HG02623 (cell line): ENCODE measurements around the gene CHMP3.
"Not testable (repeated sequence)": the region's sequence is repeated elsewhere in the genome, so short reads cannot be mapped to it uniquely, and the experiment has no call there.

ENCODE experiments used
- ATAC-seq: cut with Tn5 transposase; IDR thresholded peaks from one replicate; pipeline ENCODE4 v1.9.1; 2021; ENCODE audit warnings: moderate library complexity; ENCODE audit not compliant: unreplicated experiment

The CHMP3 gene

DNA sequence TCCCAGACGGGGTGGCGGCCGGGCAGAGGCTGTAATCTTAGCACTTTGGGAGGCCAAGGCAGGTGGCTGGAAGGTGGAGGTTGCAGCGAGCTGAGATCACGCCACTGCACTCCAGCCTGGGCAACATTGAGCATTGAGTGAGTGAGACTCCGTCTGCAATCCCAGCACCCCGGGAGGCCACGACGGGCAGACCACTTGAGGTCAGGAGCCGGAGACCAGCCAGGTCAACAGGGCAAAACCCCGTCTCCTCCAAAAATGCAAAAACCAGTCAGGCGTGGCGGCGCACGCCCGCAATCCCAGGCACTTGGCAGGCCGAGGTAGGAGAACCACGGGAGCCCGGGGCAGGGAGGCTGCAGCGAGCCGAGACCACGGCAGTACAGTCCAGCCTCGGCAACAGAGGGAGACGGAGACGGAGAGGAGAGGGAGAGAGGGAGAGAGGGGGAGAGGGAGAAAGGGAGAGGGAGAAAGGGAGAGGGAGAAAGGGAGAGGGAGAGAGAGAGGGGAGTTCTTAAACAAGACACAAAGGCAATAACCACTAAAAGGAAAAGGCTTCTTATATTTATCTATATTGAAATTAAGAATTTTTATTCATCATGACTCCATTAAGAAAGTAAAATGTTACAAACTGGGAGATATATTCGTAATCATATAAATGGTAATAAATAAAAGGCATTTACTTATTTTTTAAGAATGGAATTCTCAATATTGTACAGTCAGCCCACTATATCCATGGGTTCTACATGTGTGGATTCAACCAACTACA lies 13.1 kb downstream of the CHMP3 start:
- ATAC-seq, result not testable (repeated sequence)

DNA sequence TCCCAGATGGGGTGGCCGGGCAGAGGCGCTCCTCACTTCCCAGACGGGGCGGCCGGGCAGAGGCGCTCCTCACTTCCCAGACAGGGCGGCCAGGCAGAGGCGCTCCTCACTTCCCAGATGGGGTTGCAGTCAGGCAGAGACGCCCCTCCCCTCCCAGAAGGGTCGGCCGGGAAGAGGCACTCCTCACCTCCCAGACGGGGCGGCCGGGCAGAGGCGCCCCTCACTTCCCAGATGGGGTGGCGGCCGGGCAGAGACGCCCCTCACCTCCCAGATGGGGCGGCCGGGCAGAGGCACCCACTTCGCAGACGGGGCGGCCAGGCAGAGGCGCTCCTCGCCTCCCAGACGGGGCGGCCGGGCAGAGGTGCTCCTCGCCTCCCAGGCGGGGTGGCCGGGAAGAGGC lies 13.8 kb downstream of the CHMP3 start:
- ATAC-seq, result not testable (repeated sequence)

DNA sequence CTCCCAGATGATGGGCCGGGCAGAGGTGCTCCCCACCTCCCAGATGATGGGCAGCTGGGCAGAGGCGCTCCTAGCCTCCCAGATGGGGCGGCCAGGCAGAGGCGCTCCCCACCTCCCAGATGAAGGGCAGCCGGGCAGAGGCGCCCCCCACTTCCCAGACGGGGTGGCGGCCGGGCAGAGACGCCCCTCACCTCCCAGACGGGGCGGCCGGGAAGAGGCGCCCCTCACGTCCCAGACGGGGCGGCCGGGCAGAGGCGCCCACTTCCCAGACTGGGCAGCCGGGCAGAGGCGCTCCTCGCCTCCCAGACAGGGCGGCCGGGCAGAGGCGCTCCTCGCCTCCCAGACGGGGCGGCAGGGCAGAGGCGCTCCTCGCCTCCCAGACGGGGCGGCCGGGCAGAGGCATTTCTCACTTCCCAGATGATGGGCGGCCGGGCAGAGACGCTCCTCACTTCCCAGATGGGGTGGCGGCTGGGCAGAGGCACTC lies 14.3 kb downstream of the CHMP3 start:
- ATAC-seq, result not testable (repeated sequence)

DNA sequence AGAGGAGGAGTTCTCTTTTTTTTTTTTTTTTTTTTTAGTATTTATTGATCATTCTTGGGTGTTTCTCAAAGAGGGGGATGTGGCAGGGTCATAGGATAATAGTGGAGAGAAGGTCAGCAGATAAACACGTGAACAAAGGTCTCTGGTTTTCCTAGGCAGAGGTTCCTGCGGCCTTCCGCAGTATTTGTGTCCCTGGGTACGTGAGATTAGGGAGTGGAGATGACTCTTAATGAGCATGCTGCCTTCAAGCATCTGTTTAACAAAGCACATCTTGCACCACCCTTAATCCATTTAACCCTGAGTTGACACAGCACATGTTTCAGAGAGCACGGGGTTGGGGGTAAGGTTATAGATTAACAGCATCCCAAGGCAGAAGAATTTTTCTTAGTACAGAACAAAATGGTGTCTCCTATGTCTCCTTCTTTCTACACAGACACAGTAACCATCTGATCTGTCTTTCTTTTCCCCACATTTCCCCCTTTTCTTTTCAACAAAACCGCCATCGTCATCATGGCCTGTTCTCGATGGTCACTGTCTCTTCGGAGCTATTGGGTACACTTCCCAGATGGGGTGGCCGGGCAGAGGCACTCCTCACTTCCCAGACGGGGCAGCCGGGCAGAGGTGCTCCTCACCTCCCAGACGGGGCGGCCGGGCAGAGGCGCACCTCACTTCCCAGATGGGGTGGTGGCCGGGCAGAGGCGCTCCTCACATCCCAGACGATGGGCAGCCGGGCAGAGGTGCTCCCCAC lies 14.9 kb downstream of the CHMP3 start:
- ATAC-seq, result not testable (repeated sequence)

DNA sequence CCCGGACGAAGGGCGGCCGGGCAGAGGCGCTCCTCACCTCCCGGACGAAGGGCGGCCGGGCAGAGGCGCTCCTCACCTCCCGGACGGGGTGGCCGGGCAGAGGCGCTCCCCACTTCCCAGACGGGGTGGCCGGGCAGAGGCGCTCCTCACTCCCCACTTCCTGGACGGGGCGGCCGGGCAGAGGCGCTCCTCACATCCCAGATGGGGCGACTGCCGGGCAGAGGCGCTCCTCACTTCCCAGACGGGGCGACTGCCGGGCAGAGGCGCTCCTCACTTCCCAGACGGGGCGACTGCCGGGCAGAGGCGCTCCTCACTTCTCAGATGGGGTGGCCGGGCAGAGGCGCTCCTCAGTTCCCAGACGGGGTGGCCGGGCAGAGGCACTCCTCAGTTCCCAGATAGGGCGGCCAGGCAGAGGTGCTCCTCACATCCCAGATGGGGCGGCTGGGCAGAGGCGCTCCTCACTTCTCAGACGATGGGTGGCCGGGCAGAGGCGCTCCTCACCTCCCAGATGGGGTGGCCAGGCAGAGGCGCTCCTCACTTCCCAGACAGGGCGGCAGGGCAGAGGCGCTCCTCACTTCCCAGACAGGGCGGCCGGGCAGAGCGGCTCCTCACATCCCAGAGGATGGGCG lies 17.8 kb downstream of the CHMP3 start:
- ATAC-seq, result not testable (repeated sequence)

DNA sequence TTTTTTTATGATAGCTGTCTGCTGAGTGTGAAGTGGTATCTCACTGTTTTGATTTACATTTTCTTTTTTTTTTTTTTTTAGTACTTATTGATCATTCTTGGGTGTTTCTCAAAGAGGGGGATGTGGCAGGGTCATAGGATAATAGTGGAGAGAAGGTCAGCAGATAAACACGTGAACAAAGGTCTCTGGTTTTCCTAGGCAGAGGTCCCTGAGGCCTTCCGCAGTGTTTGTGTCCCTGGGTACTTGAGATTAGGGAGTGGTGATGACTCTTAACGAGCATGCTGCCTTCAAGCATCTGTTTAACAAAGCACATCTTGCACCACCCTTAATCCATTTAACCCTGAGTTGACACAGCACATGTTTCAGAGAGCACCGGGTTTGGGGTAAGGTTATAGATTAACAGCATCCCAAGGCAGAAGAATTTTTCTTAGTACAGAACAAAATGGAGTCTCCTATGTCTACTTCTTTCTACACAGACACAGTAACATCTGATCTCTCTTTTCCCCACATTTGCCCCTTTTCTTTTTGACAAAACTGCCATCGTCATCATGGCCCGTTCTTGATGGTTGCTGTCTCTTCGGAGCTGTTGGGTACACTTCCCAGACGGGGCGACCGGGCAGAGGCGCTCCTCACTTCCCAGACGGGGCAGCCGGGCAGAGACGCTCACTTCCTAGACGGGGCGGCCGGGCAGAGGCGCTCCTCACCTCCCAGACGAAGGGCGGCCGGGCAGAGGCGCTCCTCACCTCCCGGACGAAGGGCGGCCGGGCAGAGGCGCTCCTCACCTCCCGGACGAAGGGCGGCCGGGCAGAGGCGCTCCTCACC lies 18.8 kb downstream of the CHMP3 start:
- ATAC-seq, result not testable (repeated sequence)

DNA sequence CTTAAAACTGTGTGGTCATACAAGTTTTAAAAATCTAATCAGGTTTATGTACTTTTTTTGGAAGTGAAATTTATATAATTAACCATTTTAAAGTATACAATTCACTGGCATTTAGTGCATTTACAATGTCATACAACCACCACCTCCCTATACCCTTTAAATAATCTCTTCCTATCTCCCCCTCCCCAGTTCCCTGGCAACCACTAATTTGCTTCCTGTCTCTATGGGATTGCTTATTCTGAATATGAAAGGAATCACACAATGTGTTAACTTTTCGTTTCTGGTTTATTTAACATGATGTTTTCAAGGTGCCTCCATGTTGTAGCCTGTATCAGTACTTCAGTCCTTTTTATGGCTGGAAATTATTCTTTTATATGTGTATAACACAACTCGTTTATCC lies 19.4 kb downstream of the CHMP3 start:
- no peak for ATAC-seq

DNA sequence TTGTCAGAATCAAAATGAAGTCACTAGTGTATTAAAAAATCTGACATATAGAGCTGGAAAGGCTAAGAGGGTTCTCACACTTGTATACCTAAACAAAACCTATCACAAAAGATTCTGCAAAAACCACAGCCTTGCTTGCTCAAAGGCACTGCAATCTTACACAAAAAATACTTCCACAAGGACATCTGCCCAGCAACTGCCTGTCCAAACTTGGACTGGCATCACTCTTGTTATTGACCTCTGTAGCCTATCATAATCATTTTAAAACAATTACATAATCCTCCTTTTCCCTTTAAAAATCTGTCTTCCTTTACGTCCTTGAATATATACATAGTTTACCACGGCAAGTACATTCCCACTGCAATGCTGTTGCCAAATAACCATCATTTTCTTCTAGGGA lies 19.9 kb downstream of the CHMP3 start:
- no peak for ATAC-seq

DNA sequence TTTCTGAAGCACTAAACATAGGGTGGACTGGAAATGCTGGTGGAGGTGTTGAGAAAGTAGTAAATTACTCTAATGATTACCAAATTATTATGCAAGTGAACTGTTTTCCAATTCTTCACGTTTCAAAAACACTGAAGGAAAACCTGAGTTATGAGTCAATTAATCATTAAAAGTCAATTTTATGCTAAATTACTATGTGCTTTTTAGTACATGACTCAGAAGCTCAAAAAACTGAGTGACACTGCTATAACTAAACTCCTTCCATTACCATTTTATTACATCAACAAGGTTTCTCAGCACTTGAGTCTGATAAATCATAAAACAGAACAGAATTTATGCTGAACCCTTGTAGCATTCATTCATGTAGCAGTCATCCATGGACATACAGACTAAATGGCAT lies 20.4 kb downstream of the CHMP3 start:
- ATAC-seq, result no peak

DNA sequence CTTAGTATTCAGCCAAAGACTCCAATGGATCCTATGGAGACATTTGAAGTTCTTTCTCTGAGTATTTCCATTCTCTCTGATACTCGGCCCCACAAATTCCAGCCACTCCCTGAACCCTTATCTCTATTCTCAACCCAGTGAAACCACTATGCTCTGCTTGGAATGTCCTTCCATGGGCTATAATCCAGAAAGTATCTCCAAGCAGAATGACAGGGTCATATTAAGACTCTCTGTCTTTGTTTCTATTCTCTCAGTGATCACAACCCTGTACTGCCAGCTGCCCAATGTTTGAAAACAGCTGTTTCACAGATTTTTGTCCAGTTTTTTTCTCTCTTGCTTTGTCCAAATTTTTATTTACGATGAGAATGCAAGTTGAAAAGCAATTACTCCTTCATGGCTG lies 21.9 kb downstream of the CHMP3 start:
- no peak for ATAC-seq

DNA sequence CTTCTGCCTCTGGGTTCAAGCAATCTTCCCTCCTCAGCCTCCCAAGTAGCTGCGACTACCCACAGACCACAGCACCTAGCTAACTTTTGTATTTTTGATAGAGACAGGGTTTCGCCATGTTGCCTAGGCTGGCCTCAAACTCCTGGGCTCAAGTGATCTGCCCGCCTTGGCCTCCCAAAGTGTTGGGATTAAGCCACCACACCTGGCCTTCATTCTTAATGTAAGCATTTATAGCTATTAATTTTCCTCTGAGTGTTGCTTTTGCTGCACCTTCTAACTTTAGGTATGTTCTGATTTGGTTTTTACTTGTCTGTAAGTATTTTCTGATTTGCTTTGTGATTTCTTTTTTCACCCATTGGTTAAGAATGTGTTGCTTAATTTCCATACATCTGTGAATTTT lies 29.7 kb downstream of the CHMP3 start:
- ATAC-seq, result no peak

DNA sequence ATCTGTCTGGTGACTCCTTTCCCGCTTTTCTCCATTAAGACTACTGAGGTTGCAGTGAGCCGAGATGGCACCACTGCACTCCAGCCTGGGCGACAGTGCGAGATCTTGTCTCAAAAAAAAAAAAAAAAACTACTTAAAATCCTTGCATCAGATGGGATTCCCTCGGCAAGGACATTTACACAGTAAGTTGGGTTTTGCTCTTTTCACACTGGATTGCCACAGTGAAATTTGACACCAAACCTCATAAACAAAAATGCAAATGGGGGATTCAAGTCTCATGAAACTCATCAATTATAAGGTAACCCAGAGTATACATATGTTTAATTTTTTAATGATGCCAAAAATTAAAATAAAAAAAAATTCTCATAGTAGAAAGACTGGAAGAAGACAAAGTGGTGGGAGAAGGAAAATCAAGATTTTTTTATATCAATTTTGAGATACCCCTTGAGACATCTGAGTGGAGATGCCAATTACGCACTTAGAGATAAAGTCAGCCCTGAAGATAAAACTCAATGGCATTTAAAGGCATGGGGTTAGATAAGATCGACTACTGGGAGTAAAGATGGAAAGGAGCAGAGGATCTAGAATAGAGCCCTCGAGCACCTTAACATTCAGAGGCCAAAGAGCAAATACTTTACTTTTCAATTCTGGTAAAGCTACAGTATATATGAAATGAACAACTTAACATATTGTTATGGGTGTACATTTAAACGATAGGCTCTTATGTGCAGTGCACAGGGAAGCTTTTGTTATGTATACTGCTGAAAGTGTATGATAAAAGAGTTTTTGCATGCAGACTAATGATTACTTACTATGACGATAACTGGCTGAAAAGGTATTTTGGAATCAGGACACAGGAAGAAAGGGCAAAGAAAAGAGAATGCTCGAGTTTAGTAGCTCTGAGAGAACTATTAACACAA lies 37.6 kb downstream of the CHMP3 start:
- ATAC-seq, result no peak

DNA sequence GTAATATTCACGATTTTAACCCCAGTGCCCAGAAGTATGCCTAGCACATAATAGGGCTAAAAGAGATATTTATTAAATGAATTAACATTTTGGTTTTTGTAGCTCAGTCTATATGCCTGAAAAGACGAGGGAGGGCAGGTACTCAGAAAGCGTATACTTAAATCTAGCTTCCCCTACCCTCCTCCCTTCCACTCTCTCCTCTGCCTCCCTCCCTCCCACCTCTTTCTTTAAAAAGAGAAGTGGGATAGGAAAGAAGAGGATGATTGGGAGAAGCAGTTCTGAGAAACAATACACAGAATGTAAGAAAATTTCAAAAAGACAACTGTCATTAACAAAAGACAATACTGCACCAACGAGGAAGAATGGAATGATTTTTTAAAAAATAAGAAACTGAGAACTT lies 39.8 kb downstream of the CHMP3 start:
- ATAC-seq, result no peak

DNA sequence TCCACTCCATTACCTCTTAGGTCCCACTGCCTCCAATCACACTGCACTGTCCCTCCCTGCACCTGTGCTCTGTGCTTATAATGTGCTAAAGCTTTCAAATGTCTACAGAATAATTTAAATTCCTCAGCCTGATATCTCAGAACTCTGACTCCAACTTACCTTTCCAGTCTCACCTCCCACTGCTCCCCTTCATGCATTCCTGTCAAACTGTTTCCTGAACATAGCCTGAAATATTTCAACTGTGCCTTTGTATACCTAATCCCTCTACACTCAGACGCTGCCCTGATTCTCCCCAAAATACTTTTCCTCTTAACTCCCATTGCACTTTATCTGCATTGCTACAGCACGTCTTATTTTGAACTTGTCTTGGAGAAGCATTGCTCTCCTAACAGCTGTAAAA lies 40.5 kb downstream of the CHMP3 start:
- no peak for ATAC-seq

DNA sequence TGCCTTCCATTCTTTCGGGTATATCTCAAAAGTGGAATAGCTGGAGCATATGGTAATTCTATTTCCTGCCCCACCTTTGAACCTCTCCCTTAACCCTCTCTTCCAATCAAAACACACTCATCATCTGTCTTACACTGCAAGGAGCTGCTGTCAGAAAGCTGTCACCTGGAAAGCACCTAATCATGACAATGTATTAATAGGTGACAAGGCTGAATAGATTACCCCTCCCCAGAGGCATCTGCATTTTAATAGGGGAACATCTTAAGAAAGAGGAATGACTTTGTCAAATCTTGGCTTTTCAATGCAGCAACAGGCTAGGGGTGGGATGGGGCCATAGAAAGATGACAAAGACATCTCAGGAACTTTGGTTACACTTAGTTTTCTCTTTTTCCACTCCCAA lies 41.3 kb downstream of the CHMP3 start:
- no peak for ATAC-seq

DNA sequence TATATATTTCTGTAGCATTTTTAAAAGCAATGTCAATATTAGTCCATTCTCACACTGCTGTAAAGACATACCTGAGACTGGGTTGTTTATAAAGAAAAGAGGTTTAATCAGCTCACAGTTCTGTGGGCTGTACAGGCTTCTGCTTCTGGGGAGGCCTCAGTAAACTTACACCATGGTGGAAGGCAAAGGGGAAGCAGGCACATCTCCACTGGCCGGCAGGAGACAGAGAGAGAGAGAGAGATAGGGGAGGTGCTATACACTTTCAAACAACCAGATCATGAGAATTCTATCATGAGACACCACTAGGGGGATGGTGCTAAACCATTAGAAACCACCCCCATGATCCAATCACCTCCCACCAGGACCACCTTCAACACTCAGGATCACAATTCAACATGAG lies 43.1 kb downstream of the CHMP3 start:
- no peak for ATAC-seq

DNA sequence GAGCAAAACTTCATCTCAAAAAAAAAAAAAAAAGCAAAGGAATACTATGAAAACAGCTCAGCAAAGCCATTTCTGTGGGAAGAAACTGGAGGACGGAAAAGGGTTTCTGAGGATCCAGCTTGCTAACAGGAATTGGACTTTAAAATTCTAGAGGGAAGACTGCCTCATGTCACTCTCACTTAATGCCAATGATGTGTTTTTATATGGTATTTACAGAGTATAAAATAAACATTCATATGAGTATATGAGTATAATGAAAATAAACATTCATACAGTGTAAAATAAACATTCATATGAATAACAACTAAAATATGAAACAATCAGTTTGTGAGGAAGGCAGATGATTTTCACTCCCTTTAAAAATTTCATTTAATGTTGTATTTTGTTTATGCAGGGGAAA lies 43.9 kb downstream of the CHMP3 start:
- ATAC-seq, result no peak

DNA sequence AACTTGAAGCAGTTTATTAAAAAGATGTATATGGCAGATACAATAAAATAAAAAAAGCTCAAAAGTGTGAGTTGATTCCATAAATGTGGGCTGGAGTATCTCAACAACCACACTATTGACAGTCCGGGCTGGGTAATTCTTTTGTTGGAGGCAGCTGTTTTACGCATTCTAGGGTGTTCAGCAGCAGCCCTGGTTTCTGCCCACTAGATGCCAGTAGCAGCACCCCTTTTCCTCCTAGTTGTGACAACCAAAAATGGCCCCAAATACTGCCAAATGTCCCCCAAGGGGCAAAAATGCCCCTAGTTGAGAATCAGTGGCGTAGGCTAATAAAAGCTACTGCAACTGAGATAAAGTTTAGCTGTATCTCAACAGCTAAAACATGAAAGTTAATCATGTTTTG lies 44.8 kb downstream of the CHMP3 start:
- ATAC-seq, result no peak

DNA sequence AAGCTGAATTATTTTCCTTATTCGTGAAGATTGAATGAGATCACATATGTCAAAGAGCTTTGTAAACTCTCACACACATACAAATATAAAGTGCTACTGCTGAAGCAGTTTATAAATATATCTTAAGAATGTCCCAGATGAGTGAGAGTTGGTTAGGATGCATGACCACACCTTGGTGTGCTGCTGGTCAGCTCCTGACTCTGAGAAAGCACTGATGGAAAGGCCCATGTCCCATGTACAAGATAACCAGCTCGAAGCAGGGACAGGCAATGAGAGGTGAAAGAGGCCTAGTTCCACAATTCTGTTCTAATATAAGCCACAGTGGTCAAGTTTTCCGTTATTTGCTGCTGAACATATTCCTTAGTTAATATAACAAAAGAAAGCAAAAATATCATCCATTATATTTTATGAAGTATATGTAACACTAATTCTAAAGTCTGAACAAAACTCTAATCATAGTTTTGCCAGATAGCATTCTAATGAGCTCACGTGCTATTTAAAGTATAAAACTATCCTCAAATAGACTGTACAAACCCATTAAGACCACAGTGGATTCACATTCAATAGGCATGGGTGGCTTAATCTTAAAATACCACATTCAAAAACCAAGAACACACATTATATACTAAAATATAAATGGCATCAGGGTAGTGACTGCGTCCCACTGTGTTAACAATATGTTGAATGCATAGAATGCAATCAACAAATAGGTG lies 49.1 kb downstream of the CHMP3 start:
- no peak for ATAC-seq
